HepG2 (cell line): Measurements from ENCODE around the gene ARF6. TPM values are rescaled to one million over a fixed set of nuclear protein-coding genes. Genes with fewer than 3 reads are reported as not detected.

Experiments used
- ASH2L ChIP-seq: fragments of 300-600, 200-600 bp; sonication (generic); IDR thresholded peaks from 2 replicates; pipeline ENCODE4 v1.7.0; 2017; ENCODE audit warnings: low read depth, mild to moderate bottlenecking, moderate library complexity, mixed read lengths, low read length; ENCODE audit not compliant: insufficient read length
- FOXK1 ChIP-seq: sonication (generic); formaldehyde crosslinking; IDR thresholded peaks from 2 replicates; pipeline ENCODE4 v1.4.0; 2020; ENCODE audit warnings: low read depth, missing genetic modification reagents, borderline replicate concordance
- HDAC1 ChIP-seq: sonication (generic); formaldehyde crosslinking; IDR thresholded peaks from 2 replicates; pipeline ENCODE4 v1.5.1; 2020; ENCODE audit warnings: mild to moderate bottlenecking, missing genetic modification reagents
- KDM4B ChIP-seq: sonication (generic); formaldehyde crosslinking; IDR thresholded peaks from 2 replicates; pipeline ENCODE4 v1.4.0; 2020; ENCODE audit warnings: missing genetic modification reagents
- KDM5B ChIP-seq: sonication (generic); formaldehyde crosslinking; IDR thresholded peaks from 2 replicates; pipeline ENCODE4 v1.4.0; 2020; ENCODE audit warnings: missing genetic modification reagents, mild to moderate bottlenecking, borderline replicate concordance
- KLF11 ChIP-seq: IDR thresholded peaks from 2 replicates; pipeline ENCODE4 v1.6.1; 2016; ENCODE audit warnings: missing compliant biosample characterization
- MEF2D ChIP-seq: sonication (generic); formaldehyde crosslinking; IDR thresholded peaks from 2 replicates; pipeline ENCODE4 v1.5.1; 2020; ENCODE audit warnings: mild to moderate bottlenecking, missing genetic modification reagents
- MEIS2 ChIP-seq: sonication (generic); formaldehyde crosslinking; IDR thresholded peaks from 2 replicates; pipeline ENCODE4 v1.9.0; 2021; ENCODE audit warnings: mild to moderate bottlenecking, missing genetic modification reagents
- PAX8 ChIP-seq: sonication (generic); formaldehyde crosslinking; IDR thresholded peaks from 2 replicates; pipeline ENCODE4 v1.8.0; 2022; ENCODE audit warnings: mild to moderate bottlenecking, missing genetic modification reagents, borderline replicate concordance
- SP4 ChIP-seq: sonication (generic); formaldehyde crosslinking; IDR thresholded peaks from 2 replicates; pipeline ENCODE4 v1.8.1; 2023; ENCODE audit warnings: mild to moderate bottlenecking, missing genetic modification reagents
- SRY ChIP-seq: sonication (generic); formaldehyde crosslinking; IDR thresholded peaks from 2 replicates; pipeline ENCODE4 v1.8.0; 2022; ENCODE audit warnings: mild to moderate bottlenecking, missing genetic modification reagents
- YY1 ChIP-seq: IDR thresholded peaks from 2 replicates; pipeline ENCODE4 v1.6.1; 2011; ENCODE audit warnings: low read length, low read depth, moderate library complexity, mild to moderate bottlenecking; ENCODE audit not compliant: insufficient read depth, insufficient replicate concordance
- ZIK1 ChIP-seq: sonication (generic); formaldehyde crosslinking; IDR thresholded peaks from 2 replicates; pipeline ENCODE4 v1.5.0; 2020; ENCODE audit warnings: mild to moderate bottlenecking, low read depth, missing genetic modification reagents, borderline replicate concordance
- ZNF264 ChIP-seq: sonication (generic); formaldehyde crosslinking; IDR thresholded peaks from 2 replicates; pipeline ENCODE4 v1.4.0; 2020; ENCODE audit warnings: missing genetic modification reagents
- ZNF274 ChIP-seq: sonication (generic); formaldehyde crosslinking; IDR thresholded peaks from 2 replicates; pipeline ENCODE4 v1.5.1; 2020; ENCODE audit warnings: mild to moderate bottlenecking, missing genetic modification reagents
- ZNF317 ChIP-seq: sonication (generic); formaldehyde crosslinking; IDR thresholded peaks from 2 replicates; pipeline ENCODE4 v1.5.0; 2020; ENCODE audit warnings: mild to moderate bottlenecking, missing genetic modification reagents
- ZNF354B ChIP-seq: sonication (generic); formaldehyde crosslinking; IDR thresholded peaks from 2 replicates; pipeline ENCODE4 v1.8.0; 2022; ENCODE audit warnings: mild to moderate bottlenecking, missing genetic modification reagents
- ZNF564 ChIP-seq: sonication (generic); formaldehyde crosslinking; IDR thresholded peaks from 2 replicates; pipeline ENCODE4 v1.8.1; 2023; ENCODE audit warnings: mild to moderate bottlenecking, missing genetic modification reagents
- ZNF773 ChIP-seq: sonication (generic); formaldehyde crosslinking; IDR thresholded peaks from 2 replicates; pipeline ENCODE4 v1.4.0; 2020; ENCODE audit warnings: missing genetic modification reagents, borderline replicate concordance
- ZNF790 ChIP-seq: sonication (generic); formaldehyde crosslinking; IDR thresholded peaks from 2 replicates; pipeline ENCODE4 v1.8.0; 2022; ENCODE audit warnings: missing genetic modification reagents, mild to moderate bottlenecking, borderline replicate concordance
- ZNF792 ChIP-seq: IDR thresholded peaks from 2 replicates; pipeline ENCODE4 v1.6.1; 2016
- polyA plus RNA-seq, 8 experiments: library from polyadenylated mRNA; depleted of rRNA in 3 of 8; stranded (reverse) in 7 of 8; unstranded in 1 of 8; fragments of >200 nt; fragmentation: Illumina TruSeq in 4 of 8; extraction: Trizol in 4 of 8; gene quantifications; 2 replicates each; pipeline versions ENCODE4 v1.2.1 to v1.2.3, GENCODE V29; 2011 to 2016; ENCODE audit warnings: low read depth in 4 of 8, missing spikeins in 1 of 8, mixed read lengths in 1 of 8; ENCODE audit not compliant: insufficient read depth in 1 of 8
- total RNA-seq, 5 experiments: library from RNA; depleted of rRNA; stranded (reverse); fragments of >200 nt; fragmentation: Illumina TruSeq; extraction: Trizol; gene quantifications; 2 replicates each; pipeline ENCODE4 v1.2.3, GENCODE V29; 2016; ENCODE audit warnings: low read depth in 1 of 5
- TF ChIP-seq, protein P1 (sequence below): sonication (generic); formaldehyde crosslinking; conservative IDR thresholded peaks from 2 replicates; pipeline ENCODE4 v1.8.1; 2023; ENCODE audit warnings: missing genetic modification reagents
- TF ChIP-seq, protein P2 (sequence below): sonication (generic); formaldehyde crosslinking; conservative IDR thresholded peaks from 2 replicates; pipeline ENCODE4 v1.4.0; 2020; ENCODE audit warnings: missing genetic modification reagents

ARF6 gene
- total and polyA plus RNA-seq, 2 of the 13 experiments (the other 11 are each of a cell fraction or from before 2014, with no cell fraction given) = 12.7 to 31.9 TPM

DNA sequence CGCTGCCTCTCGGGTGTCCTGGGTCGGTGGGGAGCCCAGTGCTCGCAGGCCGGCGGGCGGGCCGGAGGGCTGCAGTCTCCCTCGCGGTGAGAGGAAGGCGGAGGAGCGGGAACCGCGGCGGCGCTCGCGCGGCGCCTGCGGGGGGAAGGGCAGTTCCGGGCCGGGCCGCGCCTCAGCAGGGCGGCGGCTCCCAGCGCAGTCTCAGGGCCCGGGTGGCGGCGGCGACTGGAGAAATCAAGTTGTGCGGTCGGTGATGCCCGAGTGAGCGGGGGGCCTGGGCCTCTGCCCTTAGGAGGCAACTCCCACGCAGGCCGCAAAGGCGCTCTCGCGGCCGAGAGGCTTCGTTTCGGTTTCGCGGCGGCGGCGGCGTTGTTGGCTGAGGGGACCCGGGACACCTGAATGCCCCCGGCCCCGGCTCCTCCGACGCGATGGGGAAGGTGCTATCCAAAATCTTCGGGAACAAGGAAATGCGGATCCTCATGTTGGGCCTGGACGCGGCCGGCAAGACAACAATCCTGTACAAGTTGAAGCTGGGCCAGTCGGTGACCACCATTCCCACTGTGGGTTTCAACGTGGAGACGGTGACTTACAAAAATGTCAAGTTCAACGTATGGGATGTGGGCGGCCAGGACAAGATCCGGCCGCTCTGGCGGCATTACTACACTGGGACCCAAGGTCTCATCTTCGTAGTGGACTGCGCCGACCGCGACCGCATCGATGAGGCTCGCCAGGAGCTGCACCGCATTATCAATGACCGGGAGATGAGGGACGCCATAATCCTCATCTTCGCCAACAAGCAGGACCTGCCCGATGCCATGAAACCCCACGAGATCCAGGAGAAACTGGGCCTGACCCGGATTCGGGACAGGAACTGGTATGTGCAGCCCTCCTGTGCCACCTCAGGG is 679 bp downstream of the ARF6 start (continued):
- no peak for TF ChIP-seq ZNF317 (CRISPR knock-in tag)
- TF ChIP-seq ZNF564 (CRISPR knock-in tag) = 0 out of 2 replicates have a peak, but pooled peaks have one; percentile 68
- TF ChIP-seq ZNF274 (CRISPR knock-in tag) = no peak
- peak; percentile 57; the same call in 1 of the 2 replicates for TF ChIP-seq PAX8
- no peak for TF ChIP-seq YY1
- peak; percentile 10; the same call in 1 of the 2 replicates for TF ChIP-seq MEIS2
- TF ChIP-seq SRY (CRISPR knock-in tag) = 0 out of 2 replicates have a peak, but pooled peaks have one; percentile 3
- no peak for TF ChIP-seq ZNF354B
- peak; percentile 46 for TF ChIP-seq ASH2L
- peak; percentile 6; the same call in 1 of the 2 replicates for TF ChIP-seq KDM4B (CRISPR knock-in tag)
- 0 out of 2 replicates have a peak, but pooled peaks have one; percentile 40 for TF ChIP-seq ZNF773
- TF ChIP-seq MEF2D (CRISPR knock-in tag) = no peak
- TF ChIP-seq, protein P1, sequence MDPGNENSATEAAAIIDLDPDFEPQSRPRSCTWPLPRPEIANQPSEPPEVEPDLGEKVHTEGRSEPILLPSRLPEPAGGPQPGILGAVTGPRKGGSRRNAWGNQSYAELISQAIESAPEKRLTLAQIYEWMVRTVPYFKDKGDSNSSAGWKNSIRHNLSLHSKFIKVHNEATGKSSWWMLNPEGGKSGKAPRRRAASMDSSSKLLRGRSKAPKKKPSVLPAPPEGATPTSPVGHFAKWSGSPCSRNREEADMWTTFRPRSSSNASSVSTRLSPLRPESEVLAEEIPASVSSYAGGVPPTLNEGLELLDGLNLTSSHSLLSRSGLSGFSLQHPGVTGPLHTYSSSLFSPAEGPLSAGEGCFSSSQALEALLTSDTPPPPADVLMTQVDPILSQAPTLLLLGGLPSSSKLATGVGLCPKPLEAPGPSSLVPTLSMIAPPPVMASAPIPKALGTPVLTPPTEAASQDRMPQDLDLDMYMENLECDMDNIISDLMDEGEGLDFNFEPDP (CRISPR knock-in tag) = 0 out of 2 replicates have a peak, but pooled peaks have one; percentile 94
- TF ChIP-seq HDAC1 = 0 out of 2 replicates have a peak, but pooled peaks have one; percentile 20
- peak; percentile 58; the same call in 1 of the 2 replicates for TF ChIP-seq ZNF790 (CRISPR knock-in tag)
- TF ChIP-seq SP4 = peak; percentile 4; the same call in 1 of the 2 replicates
- no peak for TF ChIP-seq ZNF264 (CRISPR knock-in tag)
- no peak for TF ChIP-seq KDM5B
- no peak for TF ChIP-seq FOXK1 (CRISPR knock-in tag)
- TF ChIP-seq KLF11 = 0 out of 2 replicates have a peak, but pooled peaks have one; percentile 12
- TF ChIP-seq, protein P2, sequence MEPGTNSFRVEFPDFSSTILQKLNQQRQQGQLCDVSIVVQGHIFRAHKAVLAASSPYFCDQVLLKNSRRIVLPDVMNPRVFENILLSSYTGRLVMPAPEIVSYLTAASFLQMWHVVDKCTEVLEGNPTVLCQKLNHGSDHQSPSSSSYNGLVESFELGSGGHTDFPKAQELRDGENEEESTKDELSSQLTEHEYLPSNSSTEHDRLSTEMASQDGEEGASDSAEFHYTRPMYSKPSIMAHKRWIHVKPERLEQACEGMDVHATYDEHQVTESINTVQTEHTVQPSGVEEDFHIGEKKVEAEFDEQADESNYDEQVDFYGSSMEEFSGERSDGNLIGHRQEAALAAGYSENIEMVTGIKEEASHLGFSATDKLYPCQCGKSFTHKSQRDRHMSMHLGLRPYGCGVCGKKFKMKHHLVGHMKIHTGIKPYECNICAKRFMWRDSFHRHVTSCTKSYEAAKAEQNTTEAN (CRISPR knock-in tag) = no peak
- no peak for TF ChIP-seq ZNF792 (CRISPR knock-in tag)
- TF ChIP-seq ZIK1 (CRISPR knock-in tag) = no peak
